B cell (primary cell): Measurements from ENCODE around the gene FATE1.

Experiments used
- CTCF ChIP-seq: fragments of 200-600 bp; IDR thresholded peaks from one replicate; pipeline ENCODE4 v1.8.0; 2022; ENCODE audit warnings: antibody characterized with exemption, mild to moderate bottlenecking
- EZH2 ChIP-seq: IDR thresholded peaks from 2 replicates; pipeline ENCODE4 v1.6.1; 2012; ENCODE audit warnings: borderline replicate concordance, low read depth, mild to moderate bottlenecking, moderate library complexity, low read length; ENCODE audit not compliant: insufficient read depth, poor library complexity, severe bottlenecking

GRCh38 chrX:151703487-151703886, 12.3 kb upstream of the FATE1 start:
- TF ChIP-seq CTCF (no peak), EZH2 (no peak)
